Thyroid gland (tissue), 4 donors: ENCODE measurements around the gene UBA1.

Experiments used
- POLR2A ChIP-seq, 2 donors: fragments of 450-650 bp; IDR thresholded peaks; one replicate each; pipeline ENCODE4 v1.6.1; 2017; ENCODE audit warnings: antibody characterized with exemption in 2 of 2, mild to moderate bottlenecking in 2 of 2, moderate library complexity in 1 of 2
- TF ChIP-seq, protein P1 (sequence below), 6 experiments: fragments of 200-600 bp in 3 of 6; fragments of 450-650 bp in 3 of 6; sonication (generic) in 3 of 6; IDR thresholded peaks; one replicate each; pipeline ENCODE4 v1.5.1; 2016 to 2019; ENCODE audit warnings: antibody characterized with exemption in 6 of 6, mild to moderate bottlenecking in 2 of 6, inconsistent platforms in 1 of 6, moderate library complexity in 1 of 6

DNA sequence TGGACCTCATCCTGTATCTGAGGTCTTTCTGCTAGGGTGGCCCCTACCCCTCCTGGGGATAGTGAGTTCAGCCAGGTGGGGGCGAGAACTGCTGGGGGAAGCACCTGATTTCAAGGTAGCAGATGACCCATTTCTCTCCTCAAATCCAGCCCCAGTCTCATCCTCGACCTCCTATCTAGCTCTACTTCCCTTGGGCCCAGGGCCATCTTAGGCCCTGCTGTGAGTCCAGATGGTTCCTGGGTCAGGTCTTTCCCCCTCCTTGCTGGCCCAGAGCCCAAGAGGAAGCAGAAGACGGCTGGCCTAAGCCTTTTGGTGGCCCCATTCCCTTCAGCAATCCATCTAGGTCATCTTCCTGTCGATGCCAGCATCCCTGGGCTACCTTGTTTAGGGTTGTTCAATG, 28.1 kb downstream of the UBA1 start:
- TF ChIP-seq, protein P1, sequence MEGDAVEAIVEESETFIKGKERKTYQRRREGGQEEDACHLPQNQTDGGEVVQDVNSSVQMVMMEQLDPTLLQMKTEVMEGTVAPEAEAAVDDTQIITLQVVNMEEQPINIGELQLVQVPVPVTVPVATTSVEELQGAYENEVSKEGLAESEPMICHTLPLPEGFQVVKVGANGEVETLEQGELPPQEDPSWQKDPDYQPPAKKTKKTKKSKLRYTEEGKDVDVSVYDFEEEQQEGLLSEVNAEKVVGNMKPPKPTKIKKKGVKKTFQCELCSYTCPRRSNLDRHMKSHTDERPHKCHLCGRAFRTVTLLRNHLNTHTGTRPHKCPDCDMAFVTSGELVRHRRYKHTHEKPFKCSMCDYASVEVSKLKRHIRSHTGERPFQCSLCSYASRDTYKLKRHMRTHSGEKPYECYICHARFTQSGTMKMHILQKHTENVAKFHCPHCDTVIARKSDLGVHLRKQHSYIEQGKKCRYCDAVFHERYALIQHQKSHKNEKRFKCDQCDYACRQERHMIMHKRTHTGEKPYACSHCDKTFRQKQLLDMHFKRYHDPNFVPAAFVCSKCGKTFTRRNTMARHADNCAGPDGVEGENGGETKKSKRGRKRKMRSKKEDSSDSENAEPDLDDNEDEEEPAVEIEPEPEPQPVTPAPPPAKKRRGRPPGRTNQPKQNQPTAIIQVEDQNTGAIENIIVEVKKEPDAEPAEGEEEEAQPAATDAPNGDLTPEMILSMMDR (IDR thresholded peaks at IDR 0.05), result no peak
- no peak for TF ChIP-seq POLR2A (IDR thresholded peaks at IDR 0.05)
